ENCODE data around the gene FAM90A26. TPM values are rescaled to one million over a fixed set of nuclear protein-coding genes. Genes with fewer than 3 reads are reported as not detected.
"Not testable (repeated sequence)": the region's sequence is repeated elsewhere in the genome, so short reads cannot be mapped to it uniquely, and the experiment has no call there.

The FAM90A26 gene
- total and polyA plus RNA-seq, 2 of the 8 experiments (the other 6 are each of a cell fraction or from before 2014, with no cell fraction given) = not detected

DNA sequence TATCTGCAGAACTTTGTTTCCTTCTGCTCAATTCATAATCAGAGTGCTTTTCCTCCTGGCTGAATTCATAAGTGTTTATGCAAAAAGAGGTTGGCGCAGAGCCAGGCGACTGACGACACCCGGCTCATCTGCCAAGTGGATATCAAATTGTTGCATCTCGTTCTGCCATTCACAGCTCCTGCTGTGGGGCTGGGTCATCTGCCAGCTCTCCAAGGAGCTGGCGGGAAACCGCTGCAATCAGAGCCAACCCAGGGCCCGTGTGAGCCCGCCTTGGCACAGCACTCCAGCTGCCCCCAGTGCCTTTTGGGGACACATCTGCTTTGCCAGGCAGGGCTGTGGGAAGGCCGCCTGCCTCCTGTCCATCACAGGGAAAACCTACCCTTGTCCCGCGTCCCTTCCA, 35.7 kb upstream of the FAM90A26 start:
- H3K9ac ChIP-seq (replicated peaks in 1 of 4; ENCODE audit: extremely low read depth in 1 of 4, low read depth in 3 of 4, low read length in 3 of 4); H2BK20ac ChIP-seq (ENCODE audit: low read length); CTCF ChIA-PET (ENCODE audit: partially characterized antibody); H3K14ac ChIP-seq (ENCODE audit: insufficient read length); H3K4me2 ChIP-seq (ENCODE audit: insufficient read depth in 1 of 2, low read depth in 2 of 2, low read length in 2 of 2); DNase-seq (ENCODE audit: low read depth in 1 of 2, low spot score in 2 of 2); H3K23me2 ChIP-seq (ENCODE audit: low read depth, low read length); H2AFZ ChIP-seq (ENCODE audit: low read length); H2BK5ac ChIP-seq (ENCODE audit: low read depth, low read length); H4K5ac ChIP-seq (ENCODE audit: insufficient read length, low read depth, low read length); H2AK5ac ChIP-seq (ENCODE audit: low read depth, low read length); H3K4me3 ChIP-seq (ENCODE audit: extremely low read depth in 1 of 4, insufficient read depth in 2 of 4, low read depth in 3 of 4, low read length in 4 of 4); H3K27ac ChIP-seq (ENCODE audit: low read depth, low read length); H3K23ac ChIP-seq (ENCODE audit: insufficient read length); H3K18ac ChIP-seq (ENCODE audit: extremely low read depth, low read length); H2BK12ac ChIP-seq (ENCODE audit: low read depth, low read length); H3K79me2 ChIP-seq (ENCODE audit: control insufficient read depth in 1 of 2, insufficient read depth in 2 of 2, low read length in 2 of 2); H2BK120ac ChIP-seq (replicated peaks; ENCODE audit: low read depth, low read length); H3K27me3 ChIP-seq (replicated peaks in 1 of 4; ENCODE audit: control insufficient read depth in 3 of 4, extremely low read depth in 1 of 4, insufficient read depth in 3 of 4, low read length in 3 of 4); H3K4ac ChIP-seq (replicated peaks; ENCODE audit: insufficient read length, low read depth, low read length); H3K36me3 ChIP-seq (ENCODE audit: control insufficient read depth in 2 of 4, insufficient read depth in 4 of 4, low read length in 3 of 4); POLR2A ChIA-PET (ENCODE audit: partially characterized antibody); FAIRE-seq; H3K4me1 ChIP-seq (replicated peaks in 1 of 4; ENCODE audit: control insufficient read depth in 3 of 4, insufficient read depth in 4 of 4, low read length in 3 of 4); H4K8ac ChIP-seq (ENCODE audit: extremely low read depth, insufficient read depth, low read length); H2BK15ac ChIP-seq (ENCODE audit: low read length); H4K20me1 ChIP-seq (replicated peaks in 1 of 2; ENCODE audit: control insufficient read depth in 1 of 2, insufficient read depth in 2 of 2, low read length in 2 of 2); H3K56ac ChIP-seq (replicated peaks; ENCODE audit: insufficient read length, low read depth, low read length); H4K91ac ChIP-seq (replicated peaks; ENCODE audit: insufficient read length, low read length); H3K79me1 ChIP-seq (ENCODE audit: low read depth, low read length): not testable (repeated sequence)
- WGBS, 2 experiments (ENCODE audit: extremely low coverage in 1 of 2, insufficient coverage in 1 of 2, insufficient read length in 1 of 2, insufficient replicate concordance in 2 of 2, low coverage in 1 of 2, low lambda C conversion rate in 2 of 2, missing lambda C conversion rate in 1 of 2) = 85% methylated on average over 12 of the region's 12 CpGs; no CpG with 5 or more reads in 1 of the 2 experiments
- H3K9me3 ChIP-seq (ENCODE audit: insufficient read depth in 2 of 2, low read depth in 1 of 2, low read length in 1 of 2) = peaks cover 4 to 29% of the 10 kb centered on the region in 2 experiments; a peak in 3 of 4 replicates

DNA sequence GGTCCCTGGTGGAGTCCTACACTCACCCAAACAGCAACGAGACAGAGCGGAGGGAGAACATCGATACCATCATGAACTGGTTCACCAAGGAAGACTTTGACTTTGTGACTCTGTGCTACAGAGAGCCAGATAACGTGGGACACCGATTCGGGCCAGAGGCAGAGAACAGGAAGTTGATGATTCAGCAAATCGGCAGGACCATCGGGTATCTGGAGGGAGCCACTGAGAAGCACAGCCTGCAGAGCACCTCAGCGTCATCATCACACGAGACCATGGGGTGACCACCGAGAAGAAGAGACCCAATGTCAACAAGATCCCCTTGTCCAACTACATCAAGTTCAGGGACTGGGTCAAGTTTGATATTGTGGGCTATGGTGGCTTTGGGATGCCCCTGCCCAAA, 29.2 kb upstream of the FAM90A26 start:
- H3K4me2 ChIP-seq (ENCODE audit: insufficient read depth in 1 of 2, low read depth in 2 of 2, low read length in 2 of 2); H3K4me1 ChIP-seq (replicated peaks in 1 of 4; ENCODE audit: control insufficient read depth in 3 of 4, insufficient read depth in 4 of 4, low read length in 3 of 4); H4K91ac ChIP-seq (replicated peaks; ENCODE audit: insufficient read length, low read length); H3K9ac ChIP-seq (replicated peaks in 1 of 4; ENCODE audit: extremely low read depth in 1 of 4, low read depth in 3 of 4, low read length in 3 of 4); H3K23me2 ChIP-seq (ENCODE audit: low read depth, low read length); H3K27me3 ChIP-seq (replicated peaks in 1 of 4; ENCODE audit: control insufficient read depth in 3 of 4, extremely low read depth in 1 of 4, insufficient read depth in 3 of 4, low read length in 3 of 4); H2BK12ac ChIP-seq (ENCODE audit: low read depth, low read length); H4K8ac ChIP-seq (ENCODE audit: extremely low read depth, insufficient read depth, low read length); H3K4ac ChIP-seq (replicated peaks; ENCODE audit: insufficient read length, low read depth, low read length); H4K20me1 ChIP-seq (replicated peaks in 1 of 2; ENCODE audit: control insufficient read depth in 1 of 2, insufficient read depth in 2 of 2, low read length in 2 of 2); H3K18ac ChIP-seq (ENCODE audit: extremely low read depth, low read length); POLR2A ChIA-PET (ENCODE audit: partially characterized antibody); H3K4me3 ChIP-seq (ENCODE audit: extremely low read depth in 1 of 4, insufficient read depth in 2 of 4, low read depth in 3 of 4, low read length in 4 of 4); H2BK5ac ChIP-seq (ENCODE audit: low read depth, low read length); H2BK20ac ChIP-seq (ENCODE audit: low read length); H2AFZ ChIP-seq (ENCODE audit: low read length); H2AK5ac ChIP-seq (ENCODE audit: low read depth, low read length); H3K56ac ChIP-seq (replicated peaks; ENCODE audit: insufficient read length, low read depth, low read length); H3K14ac ChIP-seq (ENCODE audit: insufficient read length); DNase-seq (ENCODE audit: low read depth in 1 of 2, low spot score in 2 of 2); H3K79me2 ChIP-seq (ENCODE audit: control insufficient read depth in 1 of 2, insufficient read depth in 2 of 2, low read length in 2 of 2); H3K36me3 ChIP-seq (ENCODE audit: control insufficient read depth in 2 of 4, insufficient read depth in 4 of 4, low read length in 3 of 4); H3K27ac ChIP-seq (ENCODE audit: low read depth, low read length); H3K23ac ChIP-seq (ENCODE audit: insufficient read length); H2BK15ac ChIP-seq (ENCODE audit: low read length); CTCF ChIA-PET (ENCODE audit: partially characterized antibody); H2BK120ac ChIP-seq (replicated peaks; ENCODE audit: low read depth, low read length); FAIRE-seq; H3K79me1 ChIP-seq (ENCODE audit: low read depth, low read length); H4K5ac ChIP-seq (ENCODE audit: insufficient read length, low read depth, low read length): not testable (repeated sequence)
- 79% methylated on average over 10 of the region's 11 CpGs; no CpG with 5 or more reads in 1 of the 2 experiments for WGBS, 2 experiments (ENCODE audit: extremely low coverage in 1 of 2, insufficient coverage in 1 of 2, insufficient read length in 1 of 2, insufficient replicate concordance in 2 of 2, low coverage in 1 of 2, low lambda C conversion rate in 2 of 2, missing lambda C conversion rate in 1 of 2)
- H3K9me3 ChIP-seq (ENCODE audit: insufficient read depth in 2 of 2, low read depth in 1 of 2, low read length in 1 of 2) = peaks cover 18 to 51% of the 10 kb centered on the region in 2 experiments
